ENCODE results near the gene PKP1.
"Not testable (repeated sequence)": the region's sequence is repeated elsewhere in the genome, so short reads cannot be mapped to it uniquely, and the experiment has no call there.

PKP1 gene, protein sequence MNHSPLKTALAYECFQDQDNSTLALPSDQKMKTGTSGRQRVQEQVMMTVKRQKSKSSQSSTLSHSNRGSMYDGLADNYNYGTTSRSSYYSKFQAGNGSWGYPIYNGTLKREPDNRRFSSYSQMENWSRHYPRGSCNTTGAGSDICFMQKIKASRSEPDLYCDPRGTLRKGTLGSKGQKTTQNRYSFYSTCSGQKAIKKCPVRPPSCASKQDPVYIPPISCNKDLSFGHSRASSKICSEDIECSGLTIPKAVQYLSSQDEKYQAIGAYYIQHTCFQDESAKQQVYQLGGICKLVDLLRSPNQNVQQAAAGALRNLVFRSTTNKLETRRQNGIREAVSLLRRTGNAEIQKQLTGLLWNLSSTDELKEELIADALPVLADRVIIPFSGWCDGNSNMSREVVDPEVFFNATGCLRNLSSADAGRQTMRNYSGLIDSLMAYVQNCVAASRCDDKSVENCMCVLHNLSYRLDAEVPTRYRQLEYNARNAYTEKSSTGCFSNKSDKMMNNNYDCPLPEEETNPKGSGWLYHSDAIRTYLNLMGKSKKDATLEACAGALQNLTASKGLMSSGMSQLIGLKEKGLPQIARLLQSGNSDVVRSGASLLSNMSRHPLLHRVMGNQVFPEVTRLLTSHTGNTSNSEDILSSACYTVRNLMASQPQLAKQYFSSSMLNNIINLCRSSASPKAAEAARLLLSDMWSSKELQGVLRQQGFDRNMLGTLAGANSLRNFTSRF

DNA sequence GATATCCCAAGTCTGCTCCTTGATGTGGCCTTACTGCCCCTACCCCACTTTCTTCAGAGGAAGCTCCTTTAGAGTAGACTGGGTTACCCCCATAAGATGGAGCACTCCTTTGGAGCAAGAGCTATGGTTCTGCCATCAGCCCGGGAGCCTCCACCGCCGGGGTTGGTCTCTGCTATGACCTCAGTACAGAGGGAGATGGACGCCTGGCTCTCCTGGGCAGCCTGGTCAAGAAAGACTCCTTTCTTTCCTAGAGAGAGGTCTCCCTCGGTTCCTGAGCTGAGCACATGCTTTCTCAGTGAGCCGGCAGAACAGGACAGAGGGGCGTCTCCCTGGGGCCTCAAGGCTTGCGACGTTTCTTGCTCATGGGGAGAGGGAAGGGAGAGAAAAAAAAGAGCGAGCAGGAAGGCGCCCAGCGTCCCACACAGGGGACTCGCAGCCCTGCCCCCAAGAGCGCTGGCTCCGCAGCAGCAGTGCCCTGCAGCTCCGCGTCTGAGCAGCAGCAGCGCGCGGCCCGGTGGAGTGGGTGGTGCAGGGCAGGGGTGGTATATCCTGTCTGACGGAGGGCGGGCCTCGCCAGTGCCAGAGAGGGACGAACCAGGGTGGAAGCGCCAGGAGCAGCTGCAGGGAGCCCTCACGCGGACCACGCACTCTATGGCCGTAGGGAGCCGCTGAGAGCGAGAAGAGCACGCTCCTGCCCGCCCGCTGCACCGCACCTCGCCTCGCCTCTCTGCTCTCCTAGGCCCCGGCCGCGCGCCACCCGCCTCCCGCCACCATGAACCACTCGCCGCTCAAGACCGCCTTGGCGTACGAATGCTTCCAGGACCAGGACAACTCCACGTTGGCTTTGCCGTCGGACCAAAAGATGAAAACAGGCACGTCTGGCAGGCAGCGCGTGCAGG is at the start of gene PKP1:
TSS of gene PKP1 (plus strand) at position 576 of the 899 bp plus-strand sequence. CDS start at position 773, 197 bp downstream.
- peak in 2 of 58 donors; percentile 10 to 11 for DNase-seq

DNA sequence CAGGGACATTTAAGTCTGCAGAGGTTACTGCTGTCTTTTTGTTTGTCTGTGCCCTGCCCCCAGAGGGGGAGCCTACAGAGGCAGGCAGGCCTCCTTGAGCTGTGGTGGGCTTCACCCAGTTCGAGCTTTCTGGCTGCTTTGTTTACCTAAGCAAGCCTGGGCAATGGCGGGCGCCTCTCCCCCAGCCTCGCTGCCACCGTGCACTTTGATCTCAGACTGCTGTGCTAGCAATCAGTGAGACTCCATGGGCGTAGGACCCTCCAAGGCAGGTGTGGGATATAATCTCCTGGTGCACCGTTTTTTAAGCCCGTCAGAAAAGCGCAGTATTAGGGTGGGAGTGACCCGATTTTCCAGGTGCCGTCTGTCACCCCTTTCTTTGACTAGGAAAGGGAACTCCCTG is 43.7 kb upstream of the PKP1 start:
- DNase-seq = not testable (repeated sequence)

DNA sequence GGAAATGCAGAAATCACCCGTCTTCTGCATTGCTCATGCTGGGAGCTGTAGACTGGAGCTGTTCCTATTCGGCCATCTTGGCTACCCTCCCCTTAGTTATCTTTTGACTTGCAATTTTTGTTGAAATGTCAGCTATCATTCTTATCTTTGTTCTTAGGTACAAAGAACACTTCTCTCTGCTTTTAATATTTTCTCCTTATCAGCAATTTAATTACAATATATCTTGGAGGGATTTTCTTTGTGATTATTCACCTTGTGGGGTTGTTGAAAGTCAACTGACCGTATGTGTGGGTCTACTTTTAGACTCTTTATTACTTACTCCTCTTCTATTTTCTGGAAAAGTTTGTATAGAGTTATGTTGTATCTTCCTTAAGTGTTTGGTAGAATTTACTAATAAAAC is 43.1 kb upstream of the PKP1 start:
- DNase-seq = no peak

DNA sequence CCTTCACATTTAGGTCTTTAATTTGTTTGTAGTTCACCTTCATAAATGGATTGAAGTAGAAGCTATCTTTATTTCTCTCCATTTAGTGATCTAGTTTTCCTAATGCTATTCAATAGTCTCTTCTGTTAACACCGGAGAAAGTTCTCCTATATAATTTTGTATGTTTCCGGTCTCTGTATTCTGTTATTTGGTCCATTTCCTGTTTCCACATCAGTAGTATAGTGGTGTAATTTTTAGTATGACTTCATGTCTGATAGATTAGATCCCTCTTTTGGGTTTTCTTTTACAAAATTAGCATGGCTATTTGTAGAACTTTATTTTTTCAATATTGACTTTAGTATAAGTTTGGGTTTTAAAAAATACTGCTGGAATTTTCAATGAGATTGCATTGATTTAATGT is 41.6 kb upstream of the PKP1 start:
- DNase-seq = no peak

DNA sequence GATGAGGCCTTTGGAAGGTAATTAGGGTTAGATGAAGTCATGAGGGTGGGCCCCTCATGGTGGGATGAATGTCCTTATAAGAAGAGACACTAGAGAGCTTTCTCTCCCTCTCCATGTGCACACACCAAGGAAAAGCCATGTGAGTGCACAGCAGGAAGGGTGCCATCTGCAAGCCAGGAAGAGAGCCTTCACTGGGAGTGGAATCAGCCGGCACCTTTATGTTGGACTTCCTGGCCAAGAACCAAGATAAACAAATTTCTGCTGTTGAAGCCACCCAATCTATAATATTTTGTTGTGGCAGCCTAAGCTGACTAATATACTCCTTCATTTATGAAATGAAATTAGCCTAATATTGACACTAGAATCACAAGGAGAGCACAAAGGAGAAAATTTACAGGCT is 38.2 kb upstream of the PKP1 start:
- DNase-seq = no peak

DNA sequence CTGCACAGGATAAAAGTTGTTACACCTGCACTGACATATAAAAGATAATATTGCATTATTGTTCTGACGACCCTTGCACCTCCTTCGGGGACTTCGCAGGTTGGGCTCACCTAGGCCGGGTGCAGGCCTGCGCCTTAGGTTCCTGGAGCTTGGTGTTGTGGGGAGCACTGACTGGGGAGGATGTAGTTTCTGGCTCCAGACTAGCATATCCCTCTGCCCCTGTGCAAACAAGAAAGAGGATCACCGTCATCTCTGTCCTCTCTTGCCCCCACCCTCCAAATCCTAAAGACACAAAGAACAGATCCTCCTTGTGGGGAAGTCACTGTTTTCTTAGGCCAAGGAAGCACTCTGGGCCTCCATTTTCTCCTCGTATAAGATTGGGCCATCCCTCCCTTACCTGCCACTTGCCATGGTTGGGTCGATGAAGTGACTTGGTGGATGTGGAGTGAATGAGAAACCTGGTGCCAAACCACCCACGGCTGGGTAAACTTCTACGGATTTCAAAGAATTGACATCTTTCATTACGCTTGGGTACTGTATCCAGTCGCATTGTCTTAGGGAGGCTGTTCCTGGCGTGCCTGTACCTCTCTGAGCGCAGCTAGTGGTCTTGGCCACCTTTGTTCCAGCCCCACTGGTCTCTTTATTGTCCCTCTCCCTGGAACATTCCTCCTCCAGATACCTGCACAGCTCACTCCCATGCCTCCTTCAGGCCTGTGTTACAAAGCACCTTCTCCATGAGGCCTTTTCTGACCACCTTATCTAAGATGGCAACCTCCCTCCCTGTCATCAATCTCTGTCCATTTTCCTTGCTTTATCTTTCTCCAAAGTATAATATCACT is 34.4 kb upstream of the PKP1 start:
- DNase-seq = no peak

DNA sequence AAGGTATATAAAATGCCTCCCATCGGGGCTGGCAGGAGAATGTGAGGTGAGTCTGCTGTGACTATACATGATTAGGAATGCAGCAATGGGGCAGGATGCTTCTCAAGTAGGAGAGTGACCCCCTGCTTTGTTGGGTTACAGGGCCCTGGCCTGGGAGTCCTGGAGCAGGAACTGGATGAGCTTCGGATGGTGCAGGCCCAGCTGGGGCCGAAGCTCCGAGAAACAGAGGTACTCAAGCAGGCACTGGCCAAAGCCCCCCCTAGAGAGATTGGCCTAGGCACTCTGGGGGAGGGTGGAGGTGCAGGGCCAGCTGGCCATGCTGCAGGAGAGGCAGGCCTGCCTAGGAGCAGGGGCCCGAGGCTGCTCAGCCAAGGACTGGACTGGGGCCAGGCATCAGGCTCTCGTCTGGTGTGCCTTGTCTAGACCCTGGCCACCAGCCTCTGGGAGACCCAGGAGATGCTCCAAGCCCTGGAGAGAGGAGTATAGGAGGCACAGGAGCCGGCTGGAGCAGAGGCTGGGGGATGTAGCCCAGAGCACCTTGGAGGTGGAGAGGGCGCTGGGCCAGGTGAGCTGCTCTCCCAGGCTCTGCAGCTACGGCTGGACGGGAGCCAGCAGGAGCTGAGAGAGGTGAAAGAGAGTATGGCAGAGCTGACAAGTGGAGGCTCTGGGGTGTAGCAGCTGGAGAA is 32.8 kb upstream of the PKP1 start:
- DNase-seq = peak in 3 of 58 donors; percentile 12 to 26 (median 15)

DNA sequence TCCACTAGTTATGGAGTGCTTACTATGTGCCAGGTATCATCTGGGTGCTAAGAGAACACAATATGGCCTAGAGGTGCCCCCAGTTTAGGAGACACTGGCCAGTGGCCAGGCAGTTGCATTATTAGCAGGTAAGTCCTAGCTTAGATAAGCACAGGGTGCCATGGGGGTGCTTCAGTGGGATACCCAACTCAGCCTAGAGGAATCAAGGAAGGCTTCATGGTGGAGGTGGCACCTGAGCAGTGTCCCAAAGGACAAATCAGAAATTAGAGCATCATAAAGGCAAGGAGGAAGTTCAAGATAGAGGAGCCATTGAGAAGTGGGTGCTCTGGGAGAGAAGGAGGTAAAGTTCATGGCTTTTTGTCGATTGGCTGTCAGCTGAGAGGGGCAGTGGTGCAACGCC is 31.9 kb upstream of the PKP1 start:
- DNase-seq = no peak

DNA sequence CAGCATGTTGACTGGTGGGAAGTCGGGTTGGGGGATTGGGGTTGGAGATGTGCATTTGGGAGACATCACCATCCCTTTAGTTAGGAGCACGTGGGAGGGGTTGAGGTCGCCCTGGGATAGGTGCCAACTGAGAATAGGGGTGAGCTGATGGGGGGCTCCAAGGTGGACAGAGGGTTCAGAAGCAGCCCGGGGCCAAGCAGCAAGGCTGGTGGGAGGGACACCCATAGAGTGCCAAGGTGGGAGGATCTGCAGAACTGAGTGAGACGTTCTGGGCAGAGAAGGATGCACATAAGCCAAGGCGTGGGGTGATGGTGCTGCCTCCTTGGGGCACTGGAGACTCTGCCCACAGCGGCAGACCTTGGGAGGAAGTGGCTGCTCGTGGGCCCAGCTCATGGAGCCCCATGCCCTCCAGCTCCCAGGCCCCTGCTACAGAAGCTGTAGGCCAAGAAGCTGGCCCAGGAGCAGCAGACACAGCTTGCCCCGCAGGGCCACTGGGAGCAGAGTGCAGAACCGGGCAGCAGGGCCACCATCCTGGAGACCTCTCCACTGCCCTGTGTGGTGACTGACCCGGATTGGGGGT is 31.4 kb upstream of the PKP1 start:
- DNase-seq = no peak

DNA sequence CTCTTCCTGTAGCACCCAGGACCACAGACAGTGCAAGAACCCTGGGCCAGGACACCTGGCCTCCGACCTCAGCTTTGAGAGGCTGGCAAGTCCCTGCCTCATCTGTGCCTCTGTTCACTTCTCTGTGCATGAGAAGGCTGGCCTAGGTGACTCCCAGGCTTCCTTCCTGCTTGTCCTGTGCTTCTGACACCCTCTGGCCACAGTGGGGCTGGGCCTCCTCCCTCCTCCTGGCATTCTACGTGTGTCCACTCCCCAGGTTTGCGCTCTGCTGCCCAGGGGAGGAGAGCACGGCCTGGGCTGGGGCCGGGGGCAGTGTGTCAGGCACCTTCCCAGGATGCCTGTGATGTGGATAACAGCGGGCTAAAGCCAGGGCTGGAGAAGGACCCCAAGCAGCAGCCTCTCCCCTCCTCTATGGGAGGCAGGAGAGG is 30.3 kb upstream of the PKP1 start:
- DNase-seq = no peak

DNA sequence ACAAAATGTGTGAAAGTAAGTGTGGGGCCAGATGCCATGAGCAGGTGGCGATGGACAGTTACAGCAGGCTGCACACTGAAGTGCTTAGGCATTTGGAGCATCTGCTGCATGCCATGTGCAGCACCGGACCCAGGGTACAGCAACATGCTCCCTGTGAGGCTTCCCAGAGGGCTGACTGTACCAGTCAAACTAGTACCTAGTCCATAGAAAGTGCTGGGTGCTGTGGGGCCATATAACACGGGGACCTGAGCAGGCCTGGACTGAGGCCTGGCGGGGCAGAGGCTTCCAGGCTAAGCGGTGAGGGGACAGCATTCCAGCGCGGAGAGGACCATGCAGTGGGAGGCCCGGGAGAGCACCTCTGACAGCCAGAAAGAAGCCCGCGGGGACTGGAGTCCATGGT is 29.9 kb upstream of the PKP1 start:
- no peak for DNase-seq

DNA sequence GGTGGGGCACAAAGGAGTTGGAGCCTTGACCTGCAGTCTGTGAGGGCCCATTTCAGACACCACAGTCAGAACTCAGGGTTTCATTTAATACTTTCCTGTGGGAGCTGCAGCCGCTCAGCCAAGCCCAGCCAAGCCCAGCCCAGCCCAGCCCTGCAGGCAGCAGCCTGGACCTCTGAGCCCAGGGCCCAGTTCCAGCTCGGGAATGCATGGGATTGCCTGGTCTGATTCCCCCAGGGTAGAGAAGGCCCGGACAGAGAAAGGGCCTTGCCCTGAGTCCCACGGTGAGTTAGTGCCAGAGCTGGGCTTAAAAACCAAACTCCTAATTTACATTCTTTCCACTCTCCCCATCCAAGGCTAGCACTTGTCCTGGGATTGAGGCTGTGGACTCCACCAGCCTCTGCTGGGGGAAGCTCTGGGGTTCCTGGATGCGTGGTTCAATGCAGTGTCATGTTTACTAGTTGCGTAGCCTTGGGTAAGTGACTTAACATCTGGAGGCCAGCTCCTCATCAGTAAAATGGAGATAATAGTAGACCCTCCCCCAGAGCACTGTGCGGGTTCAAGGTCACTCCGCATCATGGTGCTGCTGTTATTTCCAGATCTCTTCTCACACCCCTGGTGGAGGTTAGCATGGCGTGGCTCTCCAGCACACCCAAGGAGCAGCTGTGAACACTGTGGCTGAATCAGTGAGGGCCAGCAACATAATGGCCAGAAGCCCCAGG is 29.2 kb upstream of the PKP1 start:
- no peak for DNase-seq

DNA sequence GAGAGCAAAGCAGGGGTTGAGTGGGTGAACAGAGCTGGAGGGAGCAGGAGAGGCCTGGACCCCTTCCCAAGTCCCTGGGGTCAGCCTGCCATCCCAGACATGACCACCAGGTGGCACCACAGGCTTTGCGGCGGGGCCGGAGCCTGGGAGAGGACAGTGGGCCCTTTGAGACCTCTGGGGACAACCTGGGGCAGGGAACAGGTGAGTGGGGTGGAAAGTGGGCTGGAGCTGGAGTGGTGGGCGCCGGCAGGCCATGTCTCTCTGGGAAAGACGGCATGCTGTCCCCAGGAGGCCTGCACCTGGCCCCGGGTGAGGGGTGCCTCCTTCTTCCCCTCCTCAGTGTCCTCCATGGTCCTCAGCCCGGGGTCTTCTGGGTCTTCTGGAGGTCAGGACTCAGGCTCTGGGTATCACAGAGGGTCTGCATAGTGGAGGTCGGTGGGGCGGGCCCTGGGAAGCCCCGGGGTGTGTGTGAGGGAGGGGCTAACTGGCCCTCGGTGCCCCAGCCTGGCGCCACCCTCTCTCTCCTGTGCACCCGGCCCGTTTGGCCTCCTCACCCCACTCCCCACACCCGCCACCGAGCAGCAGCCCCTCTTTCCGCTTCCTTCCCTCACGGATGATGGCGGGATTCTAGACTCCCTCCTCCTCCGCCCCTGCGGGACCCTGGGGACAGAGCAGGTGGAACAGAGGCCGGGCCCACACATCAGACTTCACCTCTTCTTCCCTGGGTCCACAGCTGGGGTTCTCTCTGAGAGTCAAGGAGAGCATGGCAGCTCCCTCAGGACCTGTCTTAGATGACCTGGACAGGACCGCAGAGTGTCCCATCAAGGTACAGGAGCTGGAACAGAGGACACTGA is 28.5 kb upstream of the PKP1 start:
- peak in 37 of 58 donors; percentile 10 to 71 (median 33) for DNase-seq

DNA sequence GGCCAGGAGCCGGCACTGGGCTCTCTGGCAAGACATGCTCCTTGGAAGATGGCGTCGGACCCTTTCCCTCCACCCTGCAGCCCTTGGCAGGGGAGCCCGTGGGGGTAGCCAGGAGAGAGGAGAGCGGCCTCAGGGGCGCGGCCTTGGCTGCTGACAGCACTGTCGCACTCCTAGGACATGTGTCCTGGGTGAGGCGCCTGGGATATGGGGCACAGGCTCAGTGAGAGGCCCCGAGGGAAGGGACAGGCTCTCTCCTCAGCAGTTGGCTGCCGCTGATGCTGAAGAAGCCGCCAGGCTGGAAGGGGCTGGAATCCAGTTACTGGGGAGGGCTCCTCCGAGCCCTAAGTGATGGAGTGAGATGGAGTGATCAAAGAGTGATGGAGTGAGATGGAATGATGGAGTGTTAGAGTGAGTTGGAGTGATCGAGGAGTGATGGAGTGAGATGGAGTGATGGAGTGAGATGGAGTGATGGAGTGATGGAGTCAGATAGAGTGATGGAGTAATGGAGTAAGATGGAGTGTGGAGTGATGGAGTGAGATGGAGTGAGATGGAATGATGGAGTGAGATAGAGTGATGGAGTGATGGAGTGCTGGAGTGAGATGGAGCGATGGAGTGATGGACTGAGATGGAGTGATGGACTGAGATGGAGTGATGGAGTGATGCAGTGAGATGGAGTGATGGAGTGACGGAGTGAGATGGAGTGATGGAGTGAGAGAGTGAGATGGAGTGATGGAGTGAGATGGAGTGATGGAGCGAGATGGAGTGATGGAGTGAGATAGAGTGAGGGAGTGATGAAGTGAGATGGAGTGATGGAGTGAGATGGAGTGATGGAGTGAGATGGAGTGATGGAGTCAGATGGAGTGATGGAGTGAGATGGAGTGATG is 27.6 kb upstream of the PKP1 start:
- no peak for DNase-seq

DNA sequence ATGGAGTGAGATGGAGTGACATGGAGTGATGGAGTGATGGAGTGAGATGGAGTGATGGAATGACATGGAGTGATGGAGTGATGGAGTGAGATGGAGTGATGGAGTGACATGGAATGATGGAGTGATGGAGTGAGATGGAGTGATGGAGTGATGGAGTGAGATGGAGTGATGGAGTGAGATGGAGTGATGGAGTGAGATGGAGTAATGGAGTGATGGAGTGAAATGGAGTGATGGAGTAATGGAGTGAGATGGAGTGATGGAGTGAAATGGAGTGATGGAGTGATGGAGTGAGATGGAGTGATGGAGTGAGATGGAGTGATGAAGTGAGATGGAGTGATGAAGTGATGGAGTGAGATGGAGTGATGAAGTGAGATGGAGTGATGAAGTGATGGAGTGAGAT is 25.2 kb upstream of the PKP1 start:
- DNase-seq = not testable (repeated sequence)

DNA sequence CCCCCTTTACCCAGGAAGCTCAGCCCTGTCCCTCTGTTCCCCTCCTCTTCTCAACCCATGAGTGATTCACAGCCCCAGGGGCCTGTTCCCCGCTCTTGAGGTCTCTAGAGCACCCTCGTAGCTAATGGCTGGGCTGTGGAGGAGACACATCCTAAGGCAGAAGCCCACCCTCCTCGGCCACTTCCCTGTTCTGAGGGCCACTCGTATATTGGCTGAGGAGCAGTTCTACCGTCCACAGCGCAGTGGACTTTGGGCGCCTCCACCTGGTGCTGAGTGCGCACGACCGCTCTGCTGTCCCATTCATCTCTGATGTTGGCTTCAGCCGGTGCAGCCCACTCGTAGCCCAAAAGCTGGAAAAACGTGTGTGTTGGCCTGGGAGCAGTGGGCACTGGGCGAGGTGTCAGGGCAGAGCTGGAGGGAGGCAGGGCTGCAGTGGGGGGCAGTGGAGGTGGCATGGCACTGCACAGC is 24.5 kb upstream of the PKP1 start:
- DNase-seq = no peak

All from anterior cingulate cortex (tissue), 58 donors.